Fibroblast of pulmonary artery (primary cell): ENCODE results near the gene CCHCR1.

ENCODE experiments used
- DNase-seq: peaks from one replicate; pipeline ENCODE4 v3.0.0-alpha.2; 2010; ENCODE audit warnings: low read depth
- H3K4me3 ChIP-seq: replicated peaks from 2 replicates; pipeline ENCODE4 v1.5.1; 2011; ENCODE audit warnings: low read depth, mild to moderate bottlenecking, control low read depth, low read length, moderate library complexity
- TF ChIP-seq, protein P1 (sequence below): IDR thresholded peaks from 2 replicates; pipeline ENCODE4 v1.5.1; 2011; ENCODE audit warnings: mild to moderate bottlenecking, control low read depth, low read length, inconsistent platforms; ENCODE audit errors: missing control alignments

The CCHCR1 gene

DNA sequence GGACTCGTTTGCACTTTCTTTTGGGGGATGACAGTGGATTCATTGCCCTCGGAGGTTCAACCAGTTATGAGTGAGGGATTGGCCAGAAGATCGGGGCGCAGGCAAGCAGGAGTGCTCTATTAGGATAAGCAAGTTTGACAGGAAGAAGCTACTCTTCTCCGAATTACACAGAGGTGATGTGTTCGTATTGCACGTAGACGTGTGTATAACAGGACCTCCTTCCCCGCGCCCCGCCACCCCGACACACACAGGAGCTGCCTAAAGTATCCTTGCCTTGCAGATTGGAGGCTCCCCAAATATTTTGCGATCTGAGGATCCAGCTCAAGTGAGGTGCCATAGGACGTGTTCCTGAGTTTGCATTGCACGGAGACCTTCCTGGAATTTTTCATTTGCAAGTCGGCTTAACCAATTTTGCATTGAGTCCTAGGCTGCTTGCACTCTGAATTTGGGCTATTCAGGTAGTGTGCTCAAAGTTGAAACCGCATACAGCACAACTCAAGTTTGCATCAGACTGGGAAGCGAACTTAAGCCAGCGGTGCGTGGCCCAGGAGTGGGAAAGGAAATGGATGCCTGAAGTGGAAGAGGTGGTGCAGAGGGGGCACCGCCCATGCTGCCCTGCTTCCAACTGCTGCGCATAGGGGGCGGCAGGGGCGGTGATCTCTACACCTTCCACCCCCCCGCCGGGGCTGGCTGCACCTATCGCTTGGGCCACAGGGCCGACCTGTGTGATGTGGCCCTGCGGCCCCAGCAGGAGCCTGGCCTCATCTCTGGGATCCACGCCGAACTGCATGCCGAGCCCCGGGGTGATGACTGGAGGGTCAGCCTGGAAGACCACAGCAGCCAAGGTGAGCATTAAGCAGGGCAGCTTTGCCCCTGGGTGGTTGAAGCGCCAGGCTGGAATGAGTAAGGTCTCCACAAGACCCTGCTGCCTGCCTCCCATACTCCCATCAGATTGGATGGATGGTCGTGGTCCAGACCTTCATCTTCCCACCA lies 1.6 kb upstream of the CCHCR1 start:
- no peak for DNase-seq
- TF ChIP-seq, protein P1, sequence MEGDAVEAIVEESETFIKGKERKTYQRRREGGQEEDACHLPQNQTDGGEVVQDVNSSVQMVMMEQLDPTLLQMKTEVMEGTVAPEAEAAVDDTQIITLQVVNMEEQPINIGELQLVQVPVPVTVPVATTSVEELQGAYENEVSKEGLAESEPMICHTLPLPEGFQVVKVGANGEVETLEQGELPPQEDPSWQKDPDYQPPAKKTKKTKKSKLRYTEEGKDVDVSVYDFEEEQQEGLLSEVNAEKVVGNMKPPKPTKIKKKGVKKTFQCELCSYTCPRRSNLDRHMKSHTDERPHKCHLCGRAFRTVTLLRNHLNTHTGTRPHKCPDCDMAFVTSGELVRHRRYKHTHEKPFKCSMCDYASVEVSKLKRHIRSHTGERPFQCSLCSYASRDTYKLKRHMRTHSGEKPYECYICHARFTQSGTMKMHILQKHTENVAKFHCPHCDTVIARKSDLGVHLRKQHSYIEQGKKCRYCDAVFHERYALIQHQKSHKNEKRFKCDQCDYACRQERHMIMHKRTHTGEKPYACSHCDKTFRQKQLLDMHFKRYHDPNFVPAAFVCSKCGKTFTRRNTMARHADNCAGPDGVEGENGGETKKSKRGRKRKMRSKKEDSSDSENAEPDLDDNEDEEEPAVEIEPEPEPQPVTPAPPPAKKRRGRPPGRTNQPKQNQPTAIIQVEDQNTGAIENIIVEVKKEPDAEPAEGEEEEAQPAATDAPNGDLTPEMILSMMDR = no peak
- H3K4me3 ChIP-seq = peak overlapping the region; percentile 86

DNA sequence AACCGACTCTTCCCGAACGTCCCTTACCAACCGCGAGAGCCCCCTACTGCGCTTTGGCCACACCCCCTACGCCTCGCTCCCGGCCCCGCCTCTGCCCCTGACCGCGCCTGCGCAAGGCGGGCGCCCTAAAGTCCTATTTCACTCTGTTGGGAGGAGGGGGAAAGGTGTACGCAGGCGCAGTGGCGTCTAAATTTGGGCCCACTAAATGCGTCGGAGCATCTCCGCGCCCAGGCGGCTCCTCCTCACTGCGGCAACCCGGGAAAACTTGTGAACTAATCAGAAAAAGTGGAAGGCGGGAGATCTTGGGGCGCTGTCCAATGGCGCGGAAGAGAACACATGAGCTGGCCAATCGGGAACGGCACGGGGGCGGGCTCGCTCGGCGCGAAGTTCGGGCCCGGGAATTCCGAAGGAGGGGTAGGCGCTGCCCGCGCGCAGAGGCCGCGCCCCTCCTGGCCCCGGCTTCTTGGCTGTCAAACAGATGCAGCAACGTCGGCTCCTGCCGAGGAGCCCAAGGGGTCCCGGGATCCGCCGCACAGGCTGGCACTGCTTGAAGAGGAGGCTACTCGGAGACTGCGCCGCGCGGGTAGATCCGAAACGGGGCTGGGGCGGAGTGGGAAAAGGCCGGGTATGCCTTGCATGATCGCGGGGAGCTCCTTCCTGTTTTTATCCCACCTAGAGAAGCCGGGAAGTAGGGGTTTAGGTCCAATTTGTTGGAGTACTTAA lies 699 bp upstream of the CCHCR1 start, which contains the start of gene TCF19:
Gene TCF19 (plus strand): TSS at position 450 of the 723 bp plus-strand sequence. CDS start 881 bp downstream, outside the sequence.
- H3K4me3 ChIP-seq = peak within 1 kb of the TSS; percentile 86
- TF ChIP-seq, protein P1 = no peak
- peak; percentile 99 for DNase-seq

DNA sequence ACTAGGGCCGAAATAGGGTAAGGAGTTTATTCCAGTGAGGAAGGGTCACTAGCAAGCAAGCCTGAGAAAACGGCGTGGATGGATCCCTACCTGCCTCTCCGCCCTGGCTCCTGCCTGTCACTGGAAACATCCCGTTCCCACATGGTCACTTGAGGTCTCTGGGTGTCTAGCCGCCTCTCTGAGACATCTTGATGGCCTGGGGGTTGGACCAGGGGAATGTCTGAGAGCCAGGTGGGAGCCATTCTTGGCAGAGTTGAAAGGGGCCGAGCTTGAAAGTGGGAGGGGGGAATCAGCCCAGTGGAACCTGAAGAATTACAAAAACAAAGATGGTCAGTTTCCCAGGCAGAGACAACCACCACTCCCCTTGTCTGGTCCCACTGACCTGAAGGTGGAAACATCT lies 961 bp downstream of the CCHCR1 start:
- TF ChIP-seq, protein P1 = no peak
- H3K4me3 ChIP-seq = no peak overlapping the region
- no peak for DNase-seq

DNA sequence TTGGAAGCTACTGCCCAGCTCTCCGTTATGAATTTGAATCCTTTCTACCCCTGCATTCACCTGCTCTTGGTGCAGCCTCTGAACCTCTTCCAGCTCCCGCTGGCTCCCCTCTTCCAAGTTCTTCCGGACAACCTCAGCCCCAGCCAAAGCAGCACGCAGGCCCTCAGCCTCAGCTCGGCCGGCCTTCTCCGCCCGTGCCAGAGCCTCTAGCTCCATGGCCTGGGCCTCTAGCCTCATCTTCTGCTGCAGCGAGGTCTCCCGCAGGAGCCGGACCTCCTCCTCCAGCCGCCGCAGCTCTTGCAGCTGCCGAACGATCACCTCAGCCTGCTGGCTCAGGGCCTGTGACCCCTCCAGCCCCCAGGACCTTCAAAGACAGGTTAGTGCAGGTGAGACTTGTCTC lies 3.2 kb downstream of the CCHCR1 start:
- no peak overlapping the region for H3K4me3 ChIP-seq
- TF ChIP-seq, protein P1 = no peak
- no peak for DNase-seq

DNA sequence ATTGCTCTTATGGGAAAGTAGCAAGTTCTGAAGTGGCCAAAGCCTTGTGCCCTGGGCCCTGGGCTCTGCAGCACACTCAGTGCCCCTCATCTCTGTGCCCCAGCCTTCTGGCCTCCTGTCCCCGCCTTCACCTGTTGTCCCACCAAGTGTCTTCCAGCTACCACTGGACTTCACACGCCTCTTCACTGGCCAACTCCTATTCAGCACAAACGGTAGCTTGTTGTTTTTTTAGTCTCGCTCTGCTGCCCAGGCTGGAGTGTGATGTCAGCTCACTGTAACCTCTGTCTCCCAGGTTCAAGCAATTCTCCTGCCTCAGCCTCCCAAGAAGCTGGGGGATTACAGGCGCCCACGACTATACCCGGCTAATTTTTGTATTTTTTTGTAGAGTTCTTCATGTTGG lies 4.8 kb downstream of the CCHCR1 start:
- TF ChIP-seq, protein P1 = no peak
- DNase-seq = no peak
- H3K4me3 ChIP-seq = no peak overlapping the region

DNA sequence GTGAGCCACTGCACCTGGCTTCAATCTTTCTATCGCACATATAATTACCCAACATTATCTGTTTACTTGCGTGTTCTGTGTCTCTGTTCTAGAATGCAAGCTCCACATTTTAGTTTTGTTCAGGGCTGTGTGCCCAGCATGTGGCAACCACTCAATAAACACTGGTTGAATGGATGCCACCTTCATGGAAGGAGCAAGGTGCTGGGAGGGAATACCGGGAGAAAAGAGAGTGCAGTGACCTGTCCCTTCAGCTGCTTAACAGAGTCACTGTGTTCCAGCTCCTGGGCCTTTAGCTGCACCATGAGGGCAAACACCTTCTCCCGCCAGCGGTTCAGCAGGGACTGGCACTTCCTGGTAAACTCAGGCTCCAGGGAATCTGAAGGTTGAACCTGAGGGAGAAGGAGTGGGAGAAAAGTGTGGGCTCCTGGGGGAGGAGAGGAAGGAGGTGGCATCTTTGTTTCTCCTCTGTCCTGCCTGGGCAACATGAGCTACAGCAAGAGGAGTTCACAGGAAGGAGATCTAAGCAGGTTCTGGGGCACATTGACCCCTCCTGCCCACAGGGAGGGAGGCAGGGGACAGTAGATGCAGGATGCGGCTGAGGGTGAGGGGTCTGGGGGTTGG lies 7.7 kb downstream of the CCHCR1 start:
- no peak for DNase-seq
- TF ChIP-seq, protein P1 = no peak
- no peak overlapping the region for H3K4me3 ChIP-seq
